ENCODE results near the gene ATPAF2.

DNA sequence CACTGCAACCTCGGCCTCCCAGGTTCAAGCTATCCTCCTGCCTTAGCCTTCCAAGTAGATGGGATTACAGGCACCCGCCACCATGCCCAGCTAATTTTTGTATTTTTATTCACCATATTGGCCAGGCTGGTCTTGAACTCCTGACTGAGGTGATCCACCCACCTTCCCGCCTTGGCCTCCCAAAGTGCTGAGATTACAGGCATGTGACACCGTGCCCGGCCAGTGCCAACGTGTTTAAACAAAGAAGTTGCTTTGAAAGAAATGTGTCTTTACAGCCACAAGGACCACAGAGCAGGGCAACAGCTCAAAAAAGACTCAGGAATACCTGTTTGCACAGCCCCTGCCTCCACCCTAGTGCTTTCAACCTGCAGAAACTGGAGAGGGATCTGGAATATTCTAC, 25.0 kb downstream of the ATPAF2 start:
- TF ChIP-seq, protein P1, sequence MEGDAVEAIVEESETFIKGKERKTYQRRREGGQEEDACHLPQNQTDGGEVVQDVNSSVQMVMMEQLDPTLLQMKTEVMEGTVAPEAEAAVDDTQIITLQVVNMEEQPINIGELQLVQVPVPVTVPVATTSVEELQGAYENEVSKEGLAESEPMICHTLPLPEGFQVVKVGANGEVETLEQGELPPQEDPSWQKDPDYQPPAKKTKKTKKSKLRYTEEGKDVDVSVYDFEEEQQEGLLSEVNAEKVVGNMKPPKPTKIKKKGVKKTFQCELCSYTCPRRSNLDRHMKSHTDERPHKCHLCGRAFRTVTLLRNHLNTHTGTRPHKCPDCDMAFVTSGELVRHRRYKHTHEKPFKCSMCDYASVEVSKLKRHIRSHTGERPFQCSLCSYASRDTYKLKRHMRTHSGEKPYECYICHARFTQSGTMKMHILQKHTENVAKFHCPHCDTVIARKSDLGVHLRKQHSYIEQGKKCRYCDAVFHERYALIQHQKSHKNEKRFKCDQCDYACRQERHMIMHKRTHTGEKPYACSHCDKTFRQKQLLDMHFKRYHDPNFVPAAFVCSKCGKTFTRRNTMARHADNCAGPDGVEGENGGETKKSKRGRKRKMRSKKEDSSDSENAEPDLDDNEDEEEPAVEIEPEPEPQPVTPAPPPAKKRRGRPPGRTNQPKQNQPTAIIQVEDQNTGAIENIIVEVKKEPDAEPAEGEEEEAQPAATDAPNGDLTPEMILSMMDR (IDR thresholded peaks at IDR 0.05): no peak
- TF ChIP-seq POLR2A (IDR thresholded peaks at IDR 0.05): no peak
